MCF 10A (cell line): ENCODE data around the gene LYZ. TPM values are rescaled to one million over a fixed set of nuclear protein-coding genes. Genes with fewer than 3 reads are reported as not detected.

Source experiments
- BruUV-seq: library from RNA; stranded (reverse); fragments of 400-500 nt; replicated peaks from 2 replicates; lab custom pipeline; 2021; lab: Mats Ljungman, UMichigan
- CTCF ChIA-PET: fragments of 300-600 bp; sonication (Branson Sonifier 250); formaldehyde crosslinking; extraction: SDS; loops from one replicate; lab custom pipeline; 2021; ENCODE audit warnings: antibody characterized with exemption, inconsistent platforms; lab: Yijun Ruan, JAX
- POLR2A ChIA-PET: fragments of 300-600, 350-650 bp; sonication (Branson Sonifier 250); formaldehyde crosslinking; extraction: SDS; loops from one replicate; lab custom pipeline; 2020; ENCODE audit warnings: antibody characterized with exemption, inconsistent platforms; lab: Yijun Ruan, JAX
- DNase-seq: peaks from one replicate; pipeline ENCODE4 v3.0.0-alpha.2; 2018; ENCODE audit not compliant: unreplicated experiment
- H3K27ac Mint-ChIP-seq: one replicate; pipeline ENCODE4 v1.8.0; 2022; ENCODE audit warnings: mild to moderate bottlenecking, low read depth, mixed read lengths; ENCODE audit not compliant: unreplicated experiment
- H3K27me3 Mint-ChIP-seq: one replicate; pipeline ENCODE4 v1.8.0; 2022; ENCODE audit warnings: mixed read lengths; ENCODE audit not compliant: insufficient read depth, unreplicated experiment
- H3K36me3 Mint-ChIP-seq: one replicate; pipeline ENCODE4 v1.8.0; 2022; ENCODE audit warnings: mild to moderate bottlenecking, moderate library complexity, mixed read lengths; ENCODE audit not compliant: insufficient read depth, unreplicated experiment
- H3K4me1 Mint-ChIP-seq: one replicate; pipeline ENCODE4 v1.8.0; 2022; ENCODE audit warnings: mixed read lengths; ENCODE audit not compliant: insufficient read depth, unreplicated experiment
- H3K4me3 Mint-ChIP-seq: one replicate; pipeline ENCODE4 v1.8.0; 2022; ENCODE audit warnings: mild to moderate bottlenecking, moderate library complexity, mixed read lengths; ENCODE audit not compliant: unreplicated experiment
- H3K9me3 Mint-ChIP-seq: one replicate; pipeline ENCODE4 v1.8.0; 2022; ENCODE audit warnings: mixed read lengths; ENCODE audit not compliant: unreplicated experiment
- intact Hi-C: fragments of 100-400 bp; cut with micrococcal nuclease; formaldehyde crosslinking; loops from 2 replicates; pipeline ENCODE4 v1.14.1; 2022
- total RNA-seq: library from RNA; stranded (reverse); gene quantifications from 2 replicates; pipeline ENCODE4 v1.2.3, GENCODE V29; 2022
- TF ChIP-seq, protein P1 (sequence below): fragments of 200-600 bp; IDR thresholded peaks from one replicate; pipeline ENCODE4 v1.8.0; 2022; ENCODE audit warnings: antibody characterized with exemption, mild to moderate bottlenecking; ENCODE audit not compliant: unreplicated experiment

The LYZ gene
- total RNA-seq, 1 experiment from 2014 or later, result not detected

- DNase-seq, result peak; percentile 23
- H3K27ac Mint-ChIP-seq, result no peak overlapping the region
- CTCF ChIA-PET, result interaction anchor here (0.7 to 1.6 kb wide), 3 partner anchors 9 to 22 kb away, joined by 3 to 5 read pairs (median 3); no protein-coding TSS in a partner anchor
- TF ChIP-seq, protein P1, sequence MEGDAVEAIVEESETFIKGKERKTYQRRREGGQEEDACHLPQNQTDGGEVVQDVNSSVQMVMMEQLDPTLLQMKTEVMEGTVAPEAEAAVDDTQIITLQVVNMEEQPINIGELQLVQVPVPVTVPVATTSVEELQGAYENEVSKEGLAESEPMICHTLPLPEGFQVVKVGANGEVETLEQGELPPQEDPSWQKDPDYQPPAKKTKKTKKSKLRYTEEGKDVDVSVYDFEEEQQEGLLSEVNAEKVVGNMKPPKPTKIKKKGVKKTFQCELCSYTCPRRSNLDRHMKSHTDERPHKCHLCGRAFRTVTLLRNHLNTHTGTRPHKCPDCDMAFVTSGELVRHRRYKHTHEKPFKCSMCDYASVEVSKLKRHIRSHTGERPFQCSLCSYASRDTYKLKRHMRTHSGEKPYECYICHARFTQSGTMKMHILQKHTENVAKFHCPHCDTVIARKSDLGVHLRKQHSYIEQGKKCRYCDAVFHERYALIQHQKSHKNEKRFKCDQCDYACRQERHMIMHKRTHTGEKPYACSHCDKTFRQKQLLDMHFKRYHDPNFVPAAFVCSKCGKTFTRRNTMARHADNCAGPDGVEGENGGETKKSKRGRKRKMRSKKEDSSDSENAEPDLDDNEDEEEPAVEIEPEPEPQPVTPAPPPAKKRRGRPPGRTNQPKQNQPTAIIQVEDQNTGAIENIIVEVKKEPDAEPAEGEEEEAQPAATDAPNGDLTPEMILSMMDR, result no peak
- peaks cover 31% of the 10 kb centered on the region for H3K27me3 Mint-ChIP-seq
- H3K9me3 Mint-ChIP-seq, result no peaks in the 10 kb centered on the region
- H3K36me3 Mint-ChIP-seq, result no peaks in the 10 kb centered on the region
- peak overlapping the region; percentile 64 for H3K4me3 Mint-ChIP-seq
- intact Hi-C loops, result no loop called here
- POLR2A ChIA-PET, result interaction anchor here (1.2 to 2.4 kb wide), 3 partner anchors 12 to 238 kb away, joined by 3 to 8 read pairs (median 3); no protein-coding TSS in a partner anchor
- H3K4me1 Mint-ChIP-seq, result peaks cover 8% of the 10 kb centered on the region
- no TSS peak for BruUV-seq
These were observed 17.4 kb upstream of the LYZ start for GRCh38 chr12:69330475-69331473.

GRCh38 chr12:69331519-69331908 is 16.7 kb upstream of the LYZ start:
- ChIA-PET POLR2A (interaction anchor here (2.4 kb wide), 1 partner anchor 11 kb away, joined by 8 read pairs; no protein-coding TSS in a partner anchor), CTCF (interaction anchor here (1.4 kb wide), 1 partner anchor 21 kb away, joined by 5 read pairs; no protein-coding TSS in a partner anchor)
- intact Hi-C loops, result no loop called here
- no peak overlapping the region for H3K27ac Mint-ChIP-seq
- H3K27me3 Mint-ChIP-seq, result peaks cover 27% of the 10 kb centered on the region
- H3K4me3 Mint-ChIP-seq, result peak overlapping the region; percentile 64
- peaks cover 8% of the 10 kb centered on the region for H3K4me1 Mint-ChIP-seq
- TF ChIP-seq, protein P1, result no peak
- no peaks in the 10 kb centered on the region for H3K36me3 Mint-ChIP-seq
- peak; percentile 2 for DNase-seq
- no peaks in the 10 kb centered on the region for H3K9me3 Mint-ChIP-seq
- no TSS peak for BruUV-seq

- Mint-ChIP-seq H3K27ac (no peak overlapping the region), H3K9me3 (no peaks in the 10 kb centered on the region), H3K27me3 (peaks cover 21% of the 10 kb centered on the region), H3K4me3 (no peak overlapping the region), H3K36me3 (no peaks in the 10 kb centered on the region), H3K4me1 (peaks cover 8% of the 10 kb centered on the region)
- TF ChIP-seq, protein P1, result no peak
- no peak for DNase-seq
- ChIA-PET POLR2A (interaction anchor here (2.4 kb wide), 1 partner anchor 11 kb away, joined by 8 read pairs; no protein-coding TSS in a partner anchor), CTCF (interaction anchor here (0.6 to 1.4 kb wide), 2 partner anchors 8 to 21 kb away, joined by 4 to 5 read pairs; no protein-coding TSS in a partner anchor)
- intact Hi-C loops, result no loop called here
- no TSS peak for BruUV-seq
These were observed 16.1 kb upstream of the LYZ start for GRCh38 chr12:69331909-69332684.
